GM10266 (cell line): Measurements from ENCODE around the gene PADI6.

Experiments
- DNase-seq: peaks from one replicate; pipeline ENCODE4 v3.0.0; 2012; ENCODE audit errors: extremely low spot score
- CTCF ChIP-seq: IDR thresholded peaks from 2 replicates; pipeline ENCODE4 v1.5.1; 2012; ENCODE audit warnings: mild to moderate bottlenecking, low read depth; ENCODE audit not compliant: control insufficient read depth, insufficient read depth; ENCODE audit errors: missing control alignments

The PADI6 gene

GRCh38 chr1:17440074-17440826 is 68.3 kb downstream of the PADI6 start:
- DNase-seq = no peak
- TF ChIP-seq CTCF = no peak

- DNase-seq = no peak
- no peak for TF ChIP-seq CTCF
Observed at GRCh38 chr1:17440827-17441168, 68.8 kb downstream of the PADI6 start.

- no peak for DNase-seq
- no peak for TF ChIP-seq CTCF
Observed at GRCh38 chr1:17441265-17441992, 69.4 kb downstream of the PADI6 start.

GRCh38 chr1:17441993-17442357 is 70.0 kb downstream of the PADI6 start:
- no peak for DNase-seq
- TF ChIP-seq CTCF = no peak

- DNase-seq = no peak
Observed at GRCh38 chr1:17442841-17443240, 70.8 kb downstream of the PADI6 start.

GRCh38 chr1:17447501-17447992 is 75.6 kb downstream of the PADI6 start:
- TF ChIP-seq CTCF = no peak
- DNase-seq = no peak

More at GRCh38 chr1:17442841-17443240, 70.8 kb downstream of the PADI6 start:
- no peak for TF ChIP-seq CTCF
